PFSK-1 (cell line): Measurements from ENCODE around the gene CHRNA9.

Experiments
- POLR2AphosphoS5 ChIP-seq: IDR thresholded peaks from 2 replicates; pipeline ENCODE4 v1.6.1; 2012; ENCODE audit warnings: low read depth, mild to moderate bottlenecking, control low read depth, low read length, moderate library complexity
- SIN3A ChIP-seq: IDR thresholded peaks from 2 replicates; pipeline ENCODE4 v1.6.1; 2012; ENCODE audit warnings: mild to moderate bottlenecking, low read length, moderate library complexity, borderline replicate concordance; ENCODE audit not compliant: insufficient read depth
- TAF1 ChIP-seq: IDR thresholded peaks from 2 replicates; pipeline ENCODE4 v1.6.1; 2012; ENCODE audit warnings: low read length, control low read depth, borderline replicate concordance; ENCODE audit not compliant: insufficient read depth
- TF ChIP-seq, protein P1 (sequence below), 2 experiments: IDR thresholded peaks; 2 replicates each; pipeline versions ENCODE4 v1.6.1 to v1.8.0; 2011 to 2012; ENCODE audit warnings: low read depth in 2 of 2, low read length in 2 of 2, control low read depth in 1 of 2, inconsistent platforms in 1 of 2, mild to moderate bottlenecking in 1 of 2, moderate library complexity in 1 of 2; ENCODE audit not compliant: insufficient read depth in 1 of 2

DNA sequence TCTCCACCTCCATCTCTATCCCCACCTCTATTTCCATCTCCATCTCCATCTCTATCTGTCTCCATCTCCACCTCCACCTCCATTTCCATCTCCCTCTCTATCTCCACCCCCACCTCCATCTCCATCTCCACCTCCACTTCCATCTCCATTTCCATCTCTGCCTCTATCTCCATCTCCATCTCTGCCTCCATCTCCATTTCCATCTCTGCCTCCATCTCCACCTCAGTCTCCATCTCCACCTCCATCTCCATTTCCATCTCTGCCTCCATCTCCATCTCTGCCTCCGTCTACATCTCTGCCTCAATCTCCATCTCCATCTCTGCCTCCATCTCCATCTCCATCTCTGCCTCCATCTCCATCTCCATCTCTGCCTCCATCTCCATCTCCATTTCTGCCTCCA, 40.8 kb upstream of the CHRNA9 start:
- TF ChIP-seq, protein P1, sequence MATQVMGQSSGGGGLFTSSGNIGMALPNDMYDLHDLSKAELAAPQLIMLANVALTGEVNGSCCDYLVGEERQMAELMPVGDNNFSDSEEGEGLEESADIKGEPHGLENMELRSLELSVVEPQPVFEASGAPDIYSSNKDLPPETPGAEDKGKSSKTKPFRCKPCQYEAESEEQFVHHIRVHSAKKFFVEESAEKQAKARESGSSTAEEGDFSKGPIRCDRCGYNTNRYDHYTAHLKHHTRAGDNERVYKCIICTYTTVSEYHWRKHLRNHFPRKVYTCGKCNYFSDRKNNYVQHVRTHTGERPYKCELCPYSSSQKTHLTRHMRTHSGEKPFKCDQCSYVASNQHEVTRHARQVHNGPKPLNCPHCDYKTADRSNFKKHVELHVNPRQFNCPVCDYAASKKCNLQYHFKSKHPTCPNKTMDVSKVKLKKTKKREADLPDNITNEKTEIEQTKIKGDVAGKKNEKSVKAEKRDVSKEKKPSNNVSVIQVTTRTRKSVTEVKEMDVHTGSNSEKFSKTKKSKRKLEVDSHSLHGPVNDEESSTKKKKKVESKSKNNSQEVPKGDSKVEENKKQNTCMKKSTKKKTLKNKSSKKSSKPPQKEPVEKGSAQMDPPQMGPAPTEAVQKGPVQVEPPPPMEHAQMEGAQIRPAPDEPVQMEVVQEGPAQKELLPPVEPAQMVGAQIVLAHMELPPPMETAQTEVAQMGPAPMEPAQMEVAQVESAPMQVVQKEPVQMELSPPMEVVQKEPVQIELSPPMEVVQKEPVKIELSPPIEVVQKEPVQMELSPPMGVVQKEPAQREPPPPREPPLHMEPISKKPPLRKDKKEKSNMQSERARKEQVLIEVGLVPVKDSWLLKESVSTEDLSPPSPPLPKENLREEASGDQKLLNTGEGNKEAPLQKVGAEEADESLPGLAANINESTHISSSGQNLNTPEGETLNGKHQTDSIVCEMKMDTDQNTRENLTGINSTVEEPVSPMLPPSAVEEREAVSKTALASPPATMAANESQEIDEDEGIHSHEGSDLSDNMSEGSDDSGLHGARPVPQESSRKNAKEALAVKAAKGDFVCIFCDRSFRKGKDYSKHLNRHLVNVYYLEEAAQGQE (IDR thresholded peaks at IDR 0.05; ENCODE audit: insufficient read depth in 1 of 2, low read depth in 2 of 2, low read length in 2 of 2): no peak
- no peak for TF ChIP-seq TAF1
- no peak for TF ChIP-seq POLR2AphosphoS5
- TF ChIP-seq SIN3A: no peak
